Gastroesophageal sphincter (tissue), 3 donors: ENCODE measurements around the gene ZNF784.

ENCODE experiments used
- EP300 ChIP-seq: sonication (generic); formaldehyde crosslinking; IDR thresholded peaks from one replicate; pipeline ENCODE4 v1.6.1; 2017; ENCODE audit warnings: antibody characterized with exemption, mild to moderate bottlenecking
- POLR2A ChIP-seq, 2 donors: fragments of 450-650 bp; IDR thresholded peaks; one replicate each; pipeline ENCODE4 v1.6.1; 2017; ENCODE audit warnings: antibody characterized with exemption in 2 of 2, mild to moderate bottlenecking in 2 of 2, moderate library complexity in 1 of 2
- POLR2AphosphoS5 ChIP-seq: sonication (generic); formaldehyde crosslinking; IDR thresholded peaks from one replicate; pipeline ENCODE4 v1.6.1; 2017; ENCODE audit warnings: antibody characterized with exemption
- TF ChIP-seq, protein P1 (sequence below), 4 experiments: fragments of 200-600 bp in 2 of 4; fragments of 450-650 bp in 2 of 4; sonication (generic) in 1 of 4; IDR thresholded peaks; one replicate each; pipeline ENCODE4 v1.5.1; 2017 to 2019; ENCODE audit warnings: antibody characterized with exemption in 4 of 4, mild to moderate bottlenecking in 2 of 4, moderate library complexity in 2 of 4

DNA sequence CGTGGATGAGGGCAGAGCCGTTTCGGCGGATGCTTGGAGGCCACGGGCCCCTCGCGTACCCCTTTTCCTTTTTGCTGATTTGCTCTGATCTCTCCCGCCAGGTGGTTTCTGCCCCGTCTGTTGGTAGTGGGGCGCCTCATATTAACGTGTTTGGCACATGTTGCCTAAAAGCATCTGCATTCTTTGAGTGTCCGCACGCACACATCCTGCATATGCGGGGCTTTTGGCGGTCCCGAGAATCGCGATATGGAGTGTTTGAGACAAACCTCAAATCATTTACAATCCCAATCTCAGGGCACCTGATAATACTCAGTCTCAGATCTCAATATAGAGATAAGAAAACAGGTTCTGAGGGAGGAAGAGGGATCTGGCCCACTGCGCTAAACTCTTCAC lies 31.3 kb upstream of the ZNF784 start:
- TF ChIP-seq, protein P1, sequence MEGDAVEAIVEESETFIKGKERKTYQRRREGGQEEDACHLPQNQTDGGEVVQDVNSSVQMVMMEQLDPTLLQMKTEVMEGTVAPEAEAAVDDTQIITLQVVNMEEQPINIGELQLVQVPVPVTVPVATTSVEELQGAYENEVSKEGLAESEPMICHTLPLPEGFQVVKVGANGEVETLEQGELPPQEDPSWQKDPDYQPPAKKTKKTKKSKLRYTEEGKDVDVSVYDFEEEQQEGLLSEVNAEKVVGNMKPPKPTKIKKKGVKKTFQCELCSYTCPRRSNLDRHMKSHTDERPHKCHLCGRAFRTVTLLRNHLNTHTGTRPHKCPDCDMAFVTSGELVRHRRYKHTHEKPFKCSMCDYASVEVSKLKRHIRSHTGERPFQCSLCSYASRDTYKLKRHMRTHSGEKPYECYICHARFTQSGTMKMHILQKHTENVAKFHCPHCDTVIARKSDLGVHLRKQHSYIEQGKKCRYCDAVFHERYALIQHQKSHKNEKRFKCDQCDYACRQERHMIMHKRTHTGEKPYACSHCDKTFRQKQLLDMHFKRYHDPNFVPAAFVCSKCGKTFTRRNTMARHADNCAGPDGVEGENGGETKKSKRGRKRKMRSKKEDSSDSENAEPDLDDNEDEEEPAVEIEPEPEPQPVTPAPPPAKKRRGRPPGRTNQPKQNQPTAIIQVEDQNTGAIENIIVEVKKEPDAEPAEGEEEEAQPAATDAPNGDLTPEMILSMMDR (IDR thresholded peaks at IDR 0.05), result no peak
- TF ChIP-seq POLR2AphosphoS5 (no peak), EP300 (no peak), POLR2A (IDR thresholded peaks at IDR 0.05) (no peak)
